Keratinocyte (primary cell): ENCODE results near the gene KMT2E. TPM values are rescaled to one million over a fixed set of nuclear protein-coding genes. Genes with fewer than 3 reads are reported as not detected.

Experiments
- DNase-seq: peaks from one replicate; pipeline ENCODE4 v3.0.0-alpha.2; 2011; ENCODE audit warnings: low read depth, missing footprints, low spot score
- FAIRE-seq: peaks from 2 replicates; lab custom pipeline; 2011; peaks lifted over from hg19 to GRCh38; lab: Jason Lieb, UNC
- H2AFZ ChIP-seq: 2 replicates; pipeline ENCODE4 v1.6.0; 2012; ENCODE audit warnings: low read length, control low read depth, inconsistent platforms; ENCODE audit not compliant: control insufficient read depth
- H3K27ac ChIP-seq: 2 replicates; pipeline ENCODE4 v1.5.1; 2011; ENCODE audit warnings: low read length; ENCODE audit not compliant: control insufficient read depth, insufficient read depth
- H3K27me3 ChIP-seq: 3 replicates; pipeline ENCODE4 v1.6.0; 2011; ENCODE audit warnings: low read length; ENCODE audit not compliant: control insufficient read depth, insufficient read depth; ENCODE audit errors: extremely low read depth
- H3K36me3 ChIP-seq, 2 experiments: 2 replicates in 1 of 2; 3 replicates in 1 of 2; pipeline ENCODE4 v1.5.1; 2011; ENCODE audit warnings: low read length in 2 of 2, mild to moderate bottlenecking in 1 of 2; ENCODE audit not compliant: control insufficient read depth in 2 of 2, insufficient read depth in 2 of 2; ENCODE audit errors: extremely low read depth in 1 of 2
- H3K4me1 ChIP-seq: 3 replicates; pipeline ENCODE4 v1.5.1; 2011; ENCODE audit warnings: low read length; ENCODE audit not compliant: control insufficient read depth, insufficient read depth; ENCODE audit errors: extremely low read depth
- H3K4me2 ChIP-seq: 3 replicates; pipeline ENCODE4 v1.6.0; 2011; ENCODE audit warnings: low read depth, low read length; ENCODE audit not compliant: control insufficient read depth, insufficient read depth; ENCODE audit errors: extremely low read depth
- H3K4me3 ChIP-seq, 3 experiments: fragments of 200-600 bp in 1 of 3; sonication (generic) in 1 of 3; 2 replicates in 2 of 3; 3 replicates in 1 of 3; pipeline ENCODE4 v1.5.1; 2011 to 2016; ENCODE audit warnings: low read length in 3 of 3, mild to moderate bottlenecking in 3 of 3, control low read depth in 2 of 3, inconsistent platforms in 1 of 3, low read depth in 1 of 3, mixed read lengths in 1 of 3, mixed run types in 1 of 3, moderate library complexity in 1 of 3; ENCODE audit not compliant: control insufficient read depth in 2 of 3, insufficient read depth in 2 of 3; ENCODE audit errors: extremely low read depth in 1 of 3
- H3K79me2 ChIP-seq: 2 replicates; pipeline ENCODE4 v1.6.0; 2012; ENCODE audit warnings: low read length; ENCODE audit not compliant: control insufficient read depth, insufficient read depth
- H3K9ac ChIP-seq: 3 replicates; pipeline ENCODE4 v1.6.0; 2011; ENCODE audit warnings: low read length; ENCODE audit not compliant: control insufficient read depth, insufficient read depth; ENCODE audit errors: extremely low read depth
- H3K9me1 ChIP-seq: 3 replicates; pipeline ENCODE4 v1.6.0; 2011; ENCODE audit warnings: low read length; ENCODE audit not compliant: control insufficient read depth, insufficient read depth; ENCODE audit errors: extremely low read depth
- H3K9me3 ChIP-seq: 2 replicates; pipeline ENCODE4 v1.5.1; 2012; ENCODE audit warnings: low read depth, low read length; ENCODE audit not compliant: control insufficient read depth
- H4K20me1 ChIP-seq: 3 replicates; pipeline ENCODE4 v1.6.0; 2011; ENCODE audit warnings: low read length; ENCODE audit not compliant: control insufficient read depth, insufficient read depth; ENCODE audit errors: extremely low read depth
- EZH2 ChIP-seq: IDR thresholded peaks from one replicate; pipeline ENCODE4 v1.6.1; 2012; ENCODE audit warnings: inconsistent platforms, mild to moderate bottlenecking, low read length, moderate library complexity
- dilution Hi-C: fragments of 300-500 bp; cut with MboI; formaldehyde crosslinking; loops from one replicate; pipeline ENCODE4 v1.7.0; 2020; ENCODE audit warnings: low sequenced_read_pairs; ENCODE audit not compliant: extremely low pct_ligation_motif_present
- polyA plus RNA-seq, 5 experiments: library from polyadenylated mRNA; depleted of rRNA in 3 of 5; stranded (reverse) in 3 of 5; stranded (forward) in 1 of 5; unstranded in 1 of 5; fragments of >200 nt; gene quantifications; 1 replicate in 1 of 5; 2 replicates in 3 of 5; 3 replicates in 1 of 5; pipeline versions ENCODE4 v1.2.1 to v1.2.3, GENCODE V29; 2011 to 2012; ENCODE audit warnings: missing spikeins in 2 of 5, low read depth in 1 of 5, low replicate concordance in 1 of 5
- TF ChIP-seq, protein P1 (sequence below), 3 experiments: IDR thresholded peaks in 1 of 3; conservative IDR thresholded peaks in 1 of 3; optimal IDR thresholded peaks in 1 of 3; 2 replicates in 2 of 3; 3 replicates in 1 of 3; pipeline versions ENCODE3 to v1.5.1; 2011; ENCODE audit warnings: low read length in 3 of 3, mild to moderate bottlenecking in 3 of 3, moderate library complexity in 2 of 3, control low read depth in 1 of 3, inconsistent platforms in 1 of 3; ENCODE audit not compliant: insufficient read depth in 2 of 3; ENCODE audit errors: extremely low read depth in 1 of 3

Gene KMT2E
- polyA plus RNA-seq, 1 donor (not counting 4 experiments of a cell fraction or from before 2014, with no cell fraction given), result 12.9 TPM

DNA sequence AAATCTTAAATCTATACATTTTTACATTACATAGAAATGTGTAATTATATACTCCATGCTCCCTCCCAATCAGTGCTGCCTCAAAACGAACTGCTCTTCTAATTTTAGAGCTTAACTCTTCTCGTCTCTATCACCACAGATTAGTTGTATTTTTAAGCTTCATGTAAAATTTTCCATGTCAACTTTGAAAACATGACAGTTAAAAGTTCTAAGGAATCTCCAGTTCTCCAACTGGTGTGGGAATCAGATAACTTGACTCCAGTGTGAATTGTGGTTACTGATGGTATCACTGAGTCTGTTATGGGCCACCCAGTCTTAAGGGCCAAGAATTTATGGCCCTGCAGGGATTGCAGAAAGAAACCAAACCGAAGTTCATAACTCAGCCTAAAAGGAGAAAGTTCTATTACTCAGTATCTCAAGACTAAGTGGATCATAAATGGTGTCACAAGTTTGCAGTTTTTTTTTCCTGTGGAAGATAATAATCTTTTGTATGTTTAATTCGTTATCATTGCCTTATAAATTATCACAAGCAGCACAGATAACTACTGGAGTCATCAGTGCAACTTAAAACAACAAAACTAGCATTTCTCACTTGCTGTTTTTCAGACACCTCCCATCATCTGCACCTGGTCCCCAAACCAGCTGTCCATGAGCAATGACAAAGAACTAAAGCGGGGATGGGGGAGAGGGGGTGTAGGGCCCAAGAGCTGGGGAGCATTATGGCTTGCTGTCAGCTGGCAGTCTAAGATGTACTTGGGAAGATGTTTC is 31.5 kb upstream of the KMT2E start:
- dilution Hi-C loops, result no loop called here
- H3K9ac ChIP-seq, result peak overlapping the region; percentile 99
- H3K27me3 ChIP-seq, result no peaks in the 10 kb centered on the region
- H3K79me2 ChIP-seq, result peaks cover 37% of the 10 kb centered on the region
- peaks cover 71% of the 10 kb centered on the region for H3K4me1 ChIP-seq
- H3K36me3 ChIP-seq, result peaks cover 1 to 5% of the 10 kb centered on the region in 2 experiments
- FAIRE-seq, result no peak
- H2AFZ ChIP-seq, result no peak overlapping the region
- H3K4me2 ChIP-seq, result peak overlapping the region; percentile 98
- H3K9me3 ChIP-seq, result no peaks in the 10 kb centered on the region
- DNase-seq, result no peak
- H3K27ac ChIP-seq, result peak overlapping the region; percentile 100
- TF ChIP-seq EZH2, result no peak
- TF ChIP-seq, protein P1, sequence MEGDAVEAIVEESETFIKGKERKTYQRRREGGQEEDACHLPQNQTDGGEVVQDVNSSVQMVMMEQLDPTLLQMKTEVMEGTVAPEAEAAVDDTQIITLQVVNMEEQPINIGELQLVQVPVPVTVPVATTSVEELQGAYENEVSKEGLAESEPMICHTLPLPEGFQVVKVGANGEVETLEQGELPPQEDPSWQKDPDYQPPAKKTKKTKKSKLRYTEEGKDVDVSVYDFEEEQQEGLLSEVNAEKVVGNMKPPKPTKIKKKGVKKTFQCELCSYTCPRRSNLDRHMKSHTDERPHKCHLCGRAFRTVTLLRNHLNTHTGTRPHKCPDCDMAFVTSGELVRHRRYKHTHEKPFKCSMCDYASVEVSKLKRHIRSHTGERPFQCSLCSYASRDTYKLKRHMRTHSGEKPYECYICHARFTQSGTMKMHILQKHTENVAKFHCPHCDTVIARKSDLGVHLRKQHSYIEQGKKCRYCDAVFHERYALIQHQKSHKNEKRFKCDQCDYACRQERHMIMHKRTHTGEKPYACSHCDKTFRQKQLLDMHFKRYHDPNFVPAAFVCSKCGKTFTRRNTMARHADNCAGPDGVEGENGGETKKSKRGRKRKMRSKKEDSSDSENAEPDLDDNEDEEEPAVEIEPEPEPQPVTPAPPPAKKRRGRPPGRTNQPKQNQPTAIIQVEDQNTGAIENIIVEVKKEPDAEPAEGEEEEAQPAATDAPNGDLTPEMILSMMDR (optimal IDR thresholded peaks at IDR 0.05 in 1 of 3, IDR thresholded peaks at IDR 0.05 in 1 of 3, conservative IDR thresholded peaks at IDR 0.05 in 1 of 3; ENCODE audit: extremely low read depth in 1 of 3, insufficient read depth in 2 of 3, low read length in 3 of 3), result no peak
- H4K20me1 ChIP-seq, result no peaks in the 10 kb centered on the region
- no peaks in the 10 kb centered on the region for H3K9me1 ChIP-seq
- H3K4me3 ChIP-seq, result peak overlapping the region in 2 of 3 experiments; percentile 87 to 89

DNA sequence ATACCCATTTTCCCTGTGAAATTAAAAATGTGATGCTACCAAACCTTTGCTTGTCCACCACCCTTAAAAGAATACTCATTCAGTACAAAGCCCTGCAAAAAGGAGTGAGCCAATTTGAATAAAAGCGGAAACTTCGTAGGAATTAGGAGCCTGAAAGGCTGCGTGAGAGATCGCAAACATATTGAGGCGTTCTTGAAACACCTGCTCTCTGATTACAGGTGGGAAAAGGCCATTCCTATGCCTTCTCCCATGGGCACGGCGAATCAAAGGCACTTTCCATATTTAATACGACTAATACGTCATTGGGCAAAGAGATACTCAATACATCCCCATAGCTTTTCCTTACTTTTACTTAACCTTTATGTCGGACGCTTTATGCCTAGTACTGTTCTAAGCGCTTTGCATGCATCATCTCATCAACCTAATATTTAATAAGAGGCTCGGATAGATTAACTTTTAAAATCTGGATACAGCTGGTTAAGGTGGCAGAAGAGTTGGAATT is 30.9 kb upstream of the KMT2E start:
- H4K20me1 ChIP-seq, result no peaks in the 10 kb centered on the region
- H3K4me2 ChIP-seq, result peak overlapping the region; percentile 98
- FAIRE-seq (no peak), DNase-seq (no peak)
- no peaks in the 10 kb centered on the region for H3K9me3 ChIP-seq
- H3K4me3 ChIP-seq, result peak overlapping the region; percentile 44 to 89 (median 87)
- TF ChIP-seq, protein P1 (optimal IDR thresholded peaks at IDR 0.05 in 1 of 3, IDR thresholded peaks at IDR 0.05 in 1 of 3, conservative IDR thresholded peaks at IDR 0.05 in 1 of 3; ENCODE audit: extremely low read depth in 1 of 3, insufficient read depth in 2 of 3, low read length in 3 of 3), result no peak
- TF ChIP-seq EZH2, result no peak
- peaks cover 71% of the 10 kb centered on the region for H3K4me1 ChIP-seq
- H3K27ac ChIP-seq, result peak overlapping the region; percentile 100
- H3K36me3 ChIP-seq, result peaks cover 1 to 5% of the 10 kb centered on the region in 2 experiments
- peak overlapping the region; percentile 99 for H3K9ac ChIP-seq
- peak overlapping the region; percentile 95 for H2AFZ ChIP-seq
- H3K79me2 ChIP-seq, result peaks cover 37% of the 10 kb centered on the region
- dilution Hi-C loops, result no loop called here
- no peaks in the 10 kb centered on the region for H3K9me1 ChIP-seq
- H3K27me3 ChIP-seq, result no peaks in the 10 kb centered on the region
